Choroid plexus epithelial cell (primary cell): Measurements from ENCODE around the gene ZBTB11.

Experiments
- DNase-seq: peaks from one replicate; pipeline ENCODE4 v3.0.0-alpha.2; 2010; ENCODE audit warnings: low read depth
- H3K4me3 ChIP-seq: 2 replicates; pipeline ENCODE4 v1.5.1; 2011; ENCODE audit warnings: low read depth, mild to moderate bottlenecking, control low read depth, low read length, moderate library complexity
- TF ChIP-seq, protein P1 (sequence below): conservative IDR thresholded peaks from 2 replicates; pipeline ENCODE4 v1.5.1; 2011; ENCODE audit warnings: low read depth, mild to moderate bottlenecking, control low read depth, inconsistent platforms, low read length, moderate library complexity

ZBTB11 gene

GRCh38 chr3:101675709-101676215 lies 1.2 kb downstream of the ZBTB11 start:
- peak overlapping the region; percentile 99 for H3K4me3 ChIP-seq
- DNase-seq, result peak; percentile 13
- TF ChIP-seq, protein P1, sequence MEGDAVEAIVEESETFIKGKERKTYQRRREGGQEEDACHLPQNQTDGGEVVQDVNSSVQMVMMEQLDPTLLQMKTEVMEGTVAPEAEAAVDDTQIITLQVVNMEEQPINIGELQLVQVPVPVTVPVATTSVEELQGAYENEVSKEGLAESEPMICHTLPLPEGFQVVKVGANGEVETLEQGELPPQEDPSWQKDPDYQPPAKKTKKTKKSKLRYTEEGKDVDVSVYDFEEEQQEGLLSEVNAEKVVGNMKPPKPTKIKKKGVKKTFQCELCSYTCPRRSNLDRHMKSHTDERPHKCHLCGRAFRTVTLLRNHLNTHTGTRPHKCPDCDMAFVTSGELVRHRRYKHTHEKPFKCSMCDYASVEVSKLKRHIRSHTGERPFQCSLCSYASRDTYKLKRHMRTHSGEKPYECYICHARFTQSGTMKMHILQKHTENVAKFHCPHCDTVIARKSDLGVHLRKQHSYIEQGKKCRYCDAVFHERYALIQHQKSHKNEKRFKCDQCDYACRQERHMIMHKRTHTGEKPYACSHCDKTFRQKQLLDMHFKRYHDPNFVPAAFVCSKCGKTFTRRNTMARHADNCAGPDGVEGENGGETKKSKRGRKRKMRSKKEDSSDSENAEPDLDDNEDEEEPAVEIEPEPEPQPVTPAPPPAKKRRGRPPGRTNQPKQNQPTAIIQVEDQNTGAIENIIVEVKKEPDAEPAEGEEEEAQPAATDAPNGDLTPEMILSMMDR, result no peak

GRCh38 chr3:101674518-101674917 lies 2.4 kb downstream of the ZBTB11 start:
- no peak for DNase-seq
- TF ChIP-seq, protein P1, result no peak
- H3K4me3 ChIP-seq, result no peak overlapping the region

GRCh38 chr3:101673953-101674352 lies 3.0 kb downstream of the ZBTB11 start:
- no peak for DNase-seq
- TF ChIP-seq, protein P1, result no peak
- H3K4me3 ChIP-seq, result no peak overlapping the region

- H3K4me3 ChIP-seq, result no peak overlapping the region
- TF ChIP-seq, protein P1, result no peak
- no peak for DNase-seq
Observed at GRCh38 chr3:101671014-101671413, 5.9 kb downstream of the ZBTB11 start.

GRCh38 chr3:101667844-101668243 lies 9.1 kb downstream of the ZBTB11 start:
- no peak overlapping the region for H3K4me3 ChIP-seq
- DNase-seq, result no peak
- TF ChIP-seq, protein P1, result no peak

DNA sequence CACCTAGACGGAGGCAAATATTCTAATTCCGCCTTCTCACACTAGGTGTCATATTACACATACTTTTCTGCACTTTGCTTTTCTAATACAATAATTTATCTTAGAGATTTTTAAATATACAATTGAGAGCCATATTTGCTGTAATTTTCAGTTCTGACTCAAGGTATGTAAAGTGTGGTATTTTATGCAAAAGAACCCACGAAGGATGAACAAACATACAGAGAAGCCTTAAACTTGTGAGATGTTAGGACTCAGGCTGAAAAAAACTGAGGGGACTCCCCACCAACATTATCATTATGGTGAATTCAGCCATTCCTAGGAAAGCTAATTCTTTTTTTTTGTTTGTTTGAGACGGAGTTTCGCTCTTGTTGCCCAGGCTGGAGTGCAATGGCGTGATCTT lies 9.6 kb downstream of the ZBTB11 start:
- no peak for DNase-seq
- no peak overlapping the region for H3K4me3 ChIP-seq
- TF ChIP-seq, protein P1, result no peak

DNA sequence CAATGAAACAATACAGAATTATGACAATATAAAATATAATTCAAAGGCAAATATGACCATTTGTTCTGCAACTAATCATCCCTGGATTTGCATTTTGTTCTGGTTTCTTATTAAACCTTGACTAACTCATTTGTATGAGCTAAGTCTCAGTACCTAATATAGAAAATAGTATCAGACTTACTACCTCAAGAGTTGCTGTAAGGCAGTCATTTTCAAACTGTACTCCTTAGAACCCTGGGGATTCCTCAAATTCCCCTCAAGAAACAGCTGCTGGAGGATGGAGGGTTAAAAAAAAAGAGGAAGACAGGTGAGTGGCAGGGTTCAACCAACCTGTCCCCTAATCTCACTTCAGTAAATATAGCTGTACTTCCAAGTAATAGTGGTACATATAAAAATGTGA lies 11.1 kb downstream of the ZBTB11 start:
- TF ChIP-seq, protein P1, result no peak
- DNase-seq, result no peak

More for the DNA sequence above, 11.1 kb downstream of the ZBTB11 start:
- no peak overlapping the region for H3K4me3 ChIP-seq
